Endothelial cell (in vitro differentiated cells): Measurements from ENCODE around the gene CCDC6. TPM values are rescaled to one million over a fixed set of nuclear protein-coding genes. Genes with fewer than 3 reads are reported as not detected.
"Not testable (repeated sequence)": the region's sequence is repeated elsewhere in the genome, so short reads cannot be mapped to it uniquely, and the experiment has no call there.

Experiments
- DNase-seq: peaks from one replicate; pipeline ENCODE4 v3.0.0; 2021; ENCODE audit warnings: low spot score
- H3K27ac Mint-ChIP-seq: one replicate; pipeline ENCODE4 v1.8.0; 2021; ENCODE audit warnings: mixed read lengths, inconsistent platforms; ENCODE audit not compliant: unreplicated experiment
- H3K27me3 Mint-ChIP-seq: one replicate; pipeline ENCODE4 v1.8.0; 2021; ENCODE audit warnings: mild to moderate bottlenecking, moderate library complexity, mixed read lengths, inconsistent platforms; ENCODE audit not compliant: unreplicated experiment
- H3K36me3 Mint-ChIP-seq: one replicate; pipeline ENCODE4 v1.8.0; 2021; ENCODE audit warnings: mild to moderate bottlenecking, low read depth, mixed read lengths, inconsistent platforms; ENCODE audit not compliant: unreplicated experiment
- H3K4me1 Mint-ChIP-seq: one replicate; pipeline ENCODE4 v1.8.0; 2021; ENCODE audit warnings: mild to moderate bottlenecking, mixed read lengths, inconsistent platforms; ENCODE audit not compliant: unreplicated experiment
- H3K4me3 Mint-ChIP-seq: one replicate; pipeline ENCODE4 v1.8.0; 2021; ENCODE audit warnings: mild to moderate bottlenecking, mixed read lengths, inconsistent platforms; ENCODE audit not compliant: unreplicated experiment
- H3K9me3 Mint-ChIP-seq: one replicate; pipeline ENCODE4 v1.8.0; 2021; ENCODE audit warnings: mixed read lengths, inconsistent platforms; ENCODE audit not compliant: unreplicated experiment
- total RNA-seq: library from RNA; stranded (reverse); fragmentation: NEBNext Ultra II Directional; extraction: Animal tissue kit (Norgen Biotek cat#: 25700); gene quantifications from one replicate; pipeline ENCODE4 v1.2.1, GENCODE V29; 2021; ENCODE audit not compliant: unreplicated experiment
- TF ChIP-seq, protein P1 (sequence below): fragments of 200-600 bp; sonication (generic); IDR thresholded peaks from one replicate; pipeline ENCODE4 v1.5.0; 2021; ENCODE audit warnings: antibody characterized with exemption; ENCODE audit not compliant: unreplicated experiment

Gene CCDC6
- total RNA-seq, 1 donor from 2014 or later: 27.7 TPM

DNA sequence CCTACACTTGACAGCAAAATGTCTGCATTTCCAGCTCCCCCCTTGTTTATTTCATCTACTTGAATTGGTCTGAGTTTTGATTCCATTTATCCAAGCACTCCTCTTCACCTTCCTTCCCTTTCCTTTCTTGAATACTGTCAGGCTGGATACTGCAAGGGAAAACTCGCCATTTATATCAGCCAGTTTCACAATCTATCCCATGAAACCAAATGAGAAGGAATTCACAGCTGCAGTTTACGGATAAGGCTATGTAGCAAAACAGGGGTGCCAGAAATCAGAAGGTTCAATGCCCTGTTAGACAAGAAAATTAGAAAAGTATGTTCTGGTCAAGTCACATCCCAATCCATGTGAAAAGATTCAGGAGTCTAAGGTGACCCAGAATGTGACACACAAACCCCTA, 28.1 kb downstream of the CCDC6 start:
- TF ChIP-seq, protein P1, sequence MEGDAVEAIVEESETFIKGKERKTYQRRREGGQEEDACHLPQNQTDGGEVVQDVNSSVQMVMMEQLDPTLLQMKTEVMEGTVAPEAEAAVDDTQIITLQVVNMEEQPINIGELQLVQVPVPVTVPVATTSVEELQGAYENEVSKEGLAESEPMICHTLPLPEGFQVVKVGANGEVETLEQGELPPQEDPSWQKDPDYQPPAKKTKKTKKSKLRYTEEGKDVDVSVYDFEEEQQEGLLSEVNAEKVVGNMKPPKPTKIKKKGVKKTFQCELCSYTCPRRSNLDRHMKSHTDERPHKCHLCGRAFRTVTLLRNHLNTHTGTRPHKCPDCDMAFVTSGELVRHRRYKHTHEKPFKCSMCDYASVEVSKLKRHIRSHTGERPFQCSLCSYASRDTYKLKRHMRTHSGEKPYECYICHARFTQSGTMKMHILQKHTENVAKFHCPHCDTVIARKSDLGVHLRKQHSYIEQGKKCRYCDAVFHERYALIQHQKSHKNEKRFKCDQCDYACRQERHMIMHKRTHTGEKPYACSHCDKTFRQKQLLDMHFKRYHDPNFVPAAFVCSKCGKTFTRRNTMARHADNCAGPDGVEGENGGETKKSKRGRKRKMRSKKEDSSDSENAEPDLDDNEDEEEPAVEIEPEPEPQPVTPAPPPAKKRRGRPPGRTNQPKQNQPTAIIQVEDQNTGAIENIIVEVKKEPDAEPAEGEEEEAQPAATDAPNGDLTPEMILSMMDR: no peak
- Mint-ChIP-seq H3K36me3 (no peaks in the 10 kb centered on the region), H3K27me3 (no peaks in the 10 kb centered on the region), H3K9me3 (no peaks in the 10 kb centered on the region), H3K27ac (no peak overlapping the region), H3K4me3 (no peak overlapping the region), H3K4me1 (peaks cover 13% of the 10 kb centered on the region)
- DNase-seq: no peak

DNA sequence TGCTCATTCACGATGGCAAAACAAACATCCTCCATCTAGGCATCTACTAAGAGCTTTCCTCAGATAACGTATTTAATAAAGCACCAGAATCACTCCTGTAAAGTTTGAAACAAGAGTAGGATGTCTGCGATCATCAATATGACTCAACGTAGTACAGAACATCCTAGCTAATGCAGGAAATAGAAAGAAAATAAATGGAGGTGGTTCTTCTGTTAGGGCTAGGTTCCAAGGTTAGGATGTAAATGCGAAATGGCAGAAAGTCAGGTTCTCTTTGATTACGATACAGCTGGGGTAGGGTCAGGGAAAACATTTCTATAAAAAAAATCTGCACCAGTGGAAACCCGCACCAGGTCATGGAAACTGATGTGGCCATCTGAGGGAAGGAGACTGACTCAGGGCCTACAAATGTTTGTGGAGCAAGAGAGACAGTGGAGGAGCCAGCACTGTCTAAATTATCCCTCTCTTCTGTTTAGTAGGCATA, 29.1 kb downstream of the CCDC6 start:
- TF ChIP-seq, protein P1: no peak
- H3K27me3 Mint-ChIP-seq: no peaks in the 10 kb centered on the region
- DNase-seq: no peak
- no peaks in the 10 kb centered on the region for H3K36me3 Mint-ChIP-seq
- H3K9me3 Mint-ChIP-seq: no peaks in the 10 kb centered on the region
- H3K4me3 Mint-ChIP-seq: no peak overlapping the region
- peaks cover 20% of the 10 kb centered on the region for H3K4me1 Mint-ChIP-seq
- H3K27ac Mint-ChIP-seq: no peak overlapping the region

DNA sequence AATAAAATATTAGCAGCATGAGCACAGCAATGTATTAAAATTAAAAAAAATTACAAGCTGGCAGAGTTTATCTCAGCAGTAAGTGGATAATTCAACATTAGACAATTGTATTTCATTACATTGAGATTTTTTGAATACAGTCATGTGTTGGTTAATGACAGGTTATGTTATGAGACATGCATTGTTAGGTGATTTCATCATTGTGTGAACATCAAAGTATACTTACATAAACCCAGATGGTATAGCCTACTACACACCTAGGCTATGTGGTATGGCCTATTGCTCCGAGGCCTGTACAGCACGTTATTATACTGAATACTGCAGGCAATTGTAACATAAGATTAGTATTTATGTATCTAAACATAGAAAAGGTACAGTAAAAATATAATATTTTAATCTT, 29.7 kb downstream of the CCDC6 start:
- H3K4me1 Mint-ChIP-seq: peaks cover 24% of the 10 kb centered on the region
- no peaks in the 10 kb centered on the region for H3K9me3 Mint-ChIP-seq
- H3K36me3 Mint-ChIP-seq: no peaks in the 10 kb centered on the region

DNA sequence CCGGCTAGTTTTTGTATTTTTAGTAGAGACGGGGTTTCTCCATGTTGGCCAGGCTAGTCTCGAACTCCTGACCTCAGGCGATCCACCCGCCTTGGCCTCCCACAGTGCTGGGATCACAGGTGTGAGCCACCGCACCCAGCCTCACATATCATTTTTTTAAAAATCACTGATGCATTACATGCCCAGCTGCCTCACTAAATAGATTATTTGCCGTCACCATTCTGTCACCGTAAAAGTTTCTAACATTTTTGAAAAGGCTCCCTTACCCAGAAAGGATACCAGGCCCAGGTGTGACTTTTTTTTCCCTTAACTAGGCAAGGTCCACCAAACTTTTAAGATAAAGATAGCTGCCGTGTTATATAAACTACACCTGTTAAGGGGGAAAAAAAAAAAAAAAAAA, 30.1 kb downstream of the CCDC6 start:
- not testable (repeated sequence) for H3K36me3 Mint-ChIP-seq, H3K27ac Mint-ChIP-seq, H3K9me3 Mint-ChIP-seq, DNase-seq, H3K4me3 Mint-ChIP-seq, H3K27me3 Mint-ChIP-seq
- H3K4me1 Mint-ChIP-seq: peaks cover 20% of the 10 kb centered on the region

More for the DNA sequence above, 29.7 kb downstream of the CCDC6 start:
- TF ChIP-seq, protein P1: no peak
- Mint-ChIP-seq H3K27me3 (no peaks in the 10 kb centered on the region), H3K27ac (no peak overlapping the region), H3K4me3 (no peak overlapping the region)
- no peak for DNase-seq

DNA sequence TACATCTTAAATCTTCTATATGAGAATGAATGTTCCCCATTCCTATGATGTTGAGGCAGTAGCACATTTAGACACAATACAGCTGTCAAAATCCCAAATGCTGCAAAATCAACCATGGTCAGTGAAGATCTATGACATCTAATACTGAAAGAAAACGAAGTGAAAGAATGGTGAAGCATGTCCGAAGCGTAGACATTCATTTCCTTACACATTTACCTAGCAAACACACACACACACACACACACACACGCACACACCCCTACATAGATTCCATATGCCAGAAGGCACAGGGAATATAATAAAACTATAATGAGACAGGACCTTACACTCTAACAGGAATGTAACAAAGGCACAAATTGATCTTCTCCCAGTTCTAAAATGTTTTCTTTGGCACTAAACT, 32.5 kb downstream of the CCDC6 start:
- no peak overlapping the region for H3K4me3 Mint-ChIP-seq
- H3K27me3 Mint-ChIP-seq: peaks cover 4% of the 10 kb centered on the region
- H3K36me3 Mint-ChIP-seq: no peaks in the 10 kb centered on the region
- no peak for DNase-seq
- H3K9me3 Mint-ChIP-seq: no peaks in the 10 kb centered on the region
- H3K27ac Mint-ChIP-seq: no peak overlapping the region
- TF ChIP-seq, protein P1: no peak
- H3K4me1 Mint-ChIP-seq: peaks cover 22% of the 10 kb centered on the region
